Activated CD4-positive, alpha-beta T cell treated with anti-CD3 and anti-CD28 coated beads, Interleukin-2, amount 50 U/mL, for 16 hours (primary cell): ENCODE measurements around the gene NTRK2.

Source experiments
- DNase-seq: peaks from one replicate; pipeline ENCODE4 v3.0.0-alpha.2; 2020

Gene NTRK2

DNA sequence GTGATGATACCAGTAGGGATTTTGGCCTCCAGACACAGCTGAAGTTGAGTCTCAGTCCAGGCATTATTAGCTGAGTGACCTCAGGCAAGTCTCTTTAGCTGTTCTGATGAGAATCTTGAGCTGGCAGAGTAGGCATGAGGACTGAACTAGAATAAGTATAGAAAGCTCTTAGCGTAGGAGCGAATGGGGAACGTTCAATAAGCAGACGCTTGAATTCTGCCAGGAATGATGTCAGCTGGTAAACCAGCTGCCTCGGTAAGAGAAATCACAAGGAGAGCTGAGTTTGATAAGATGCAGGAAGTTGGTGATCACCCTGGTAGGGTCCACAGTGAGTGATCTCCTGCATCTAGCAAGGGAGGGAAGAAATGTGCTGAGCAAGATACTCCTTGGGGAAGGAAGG lies 280.4 kb downstream of the NTRK2 start:
- no peak for DNase-seq

DNA sequence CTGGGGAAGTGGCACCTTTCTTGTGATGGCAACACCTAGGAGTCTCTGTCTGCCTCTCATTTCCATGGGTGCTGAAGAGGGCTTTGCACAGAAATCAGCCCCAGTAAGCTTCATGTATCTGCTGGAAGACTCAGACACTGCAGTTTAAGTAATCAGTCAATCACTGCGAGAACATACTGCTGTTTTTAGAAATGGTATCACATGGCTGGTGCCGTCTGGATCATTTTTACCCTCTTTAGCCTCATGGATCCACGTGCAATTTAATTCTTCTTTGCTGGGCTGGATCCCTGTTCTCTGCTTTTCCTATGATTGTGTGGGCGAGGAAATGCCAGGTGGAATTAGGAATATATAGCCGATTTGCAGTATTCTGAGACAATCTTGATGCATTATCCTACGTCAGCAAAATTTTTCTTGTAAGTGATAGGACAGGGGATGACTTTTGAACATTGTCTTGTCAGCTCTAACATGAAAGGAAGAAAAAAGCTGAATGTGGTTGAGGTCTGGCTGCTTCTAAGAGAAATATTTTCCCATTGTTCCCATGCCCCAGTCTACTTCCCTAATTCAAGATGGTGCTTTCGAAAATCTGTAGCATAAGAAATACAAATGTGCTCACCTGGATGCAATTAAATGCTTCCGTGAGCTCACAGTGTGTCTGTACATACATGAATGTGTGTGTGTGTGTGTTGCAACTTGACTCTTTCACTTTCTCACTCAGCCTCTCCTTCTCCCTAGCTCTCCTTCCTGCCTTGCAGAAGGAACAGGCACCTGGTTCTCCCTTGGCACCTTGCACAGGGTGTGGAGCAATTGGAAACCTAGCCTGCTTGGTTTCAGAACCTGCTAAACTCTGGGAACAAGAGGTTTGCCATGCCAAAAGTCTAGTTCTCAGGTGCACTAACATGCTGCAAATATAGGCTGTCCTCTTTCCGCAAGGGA lies 281.6 kb downstream of the NTRK2 start:
- no peak for DNase-seq

DNA sequence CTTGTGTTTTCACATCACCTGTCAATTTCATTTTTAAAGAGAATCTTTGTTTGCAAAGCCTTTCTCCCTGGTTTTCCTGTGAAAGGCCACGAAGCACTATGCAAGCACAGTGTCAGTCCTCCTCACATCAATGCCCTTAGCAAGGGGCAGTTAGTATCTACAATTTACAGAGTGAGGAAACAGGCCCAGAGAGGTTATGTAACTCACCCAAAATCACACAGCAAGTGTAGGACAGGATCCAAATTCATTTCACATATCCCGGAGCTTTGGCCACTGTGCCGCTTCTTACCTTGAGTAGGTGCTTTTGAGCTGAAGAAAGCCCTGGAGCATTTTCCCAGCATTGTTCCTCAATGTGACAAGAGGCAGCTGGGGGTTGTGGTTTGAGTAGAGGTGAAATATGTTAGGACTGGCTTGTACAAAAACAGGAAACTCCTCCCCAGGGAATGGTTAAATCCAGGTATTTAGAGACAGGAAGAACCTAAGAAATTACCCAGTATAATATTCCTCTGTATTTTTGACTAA lies 283.8 kb downstream of the NTRK2 start:
- no peak for DNase-seq

DNA sequence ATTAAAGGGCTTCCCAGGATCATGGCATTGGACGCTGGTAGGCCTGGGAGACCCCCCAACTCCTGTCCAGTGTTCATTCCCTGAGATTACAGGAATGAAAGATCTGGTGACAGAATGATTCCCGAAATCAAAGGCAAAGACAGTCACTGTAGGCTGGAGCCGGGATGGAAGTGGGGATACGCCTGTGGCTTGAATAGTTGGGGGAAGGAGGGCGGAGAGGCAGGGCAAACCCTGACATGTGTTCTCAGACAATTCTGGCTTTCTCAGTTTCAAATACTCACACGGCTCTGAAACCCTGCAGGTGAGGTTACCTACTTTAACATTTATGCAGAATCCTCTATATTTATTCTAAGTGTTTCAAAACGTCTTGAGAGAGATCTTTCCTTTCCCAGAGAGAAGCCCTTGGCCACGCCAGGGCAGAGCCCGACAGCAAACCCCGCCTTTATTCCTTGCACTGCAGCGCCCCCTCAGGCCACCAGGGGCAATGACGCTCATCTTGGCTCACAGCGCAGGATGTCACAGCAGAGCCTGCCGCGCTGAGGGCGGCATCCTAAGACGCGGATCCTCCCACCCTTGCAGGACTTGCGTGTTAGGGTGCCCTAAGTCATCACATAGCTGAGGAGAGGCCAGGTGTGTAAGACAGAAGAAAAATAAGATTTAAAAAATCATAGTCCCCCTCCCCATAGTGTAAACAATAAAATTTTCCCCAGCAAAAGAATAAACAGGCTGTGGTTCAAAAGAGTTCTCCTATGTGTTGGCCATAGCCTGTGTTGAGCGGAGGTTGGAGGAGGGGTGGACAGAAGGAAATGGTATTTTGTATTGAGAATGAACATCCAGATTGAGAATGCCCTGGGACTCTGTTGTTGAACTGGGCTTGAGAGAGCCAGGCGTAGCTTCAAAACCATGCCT lies 284.5 kb downstream of the NTRK2 start:
- DNase-seq: peak; percentile 74

DNA sequence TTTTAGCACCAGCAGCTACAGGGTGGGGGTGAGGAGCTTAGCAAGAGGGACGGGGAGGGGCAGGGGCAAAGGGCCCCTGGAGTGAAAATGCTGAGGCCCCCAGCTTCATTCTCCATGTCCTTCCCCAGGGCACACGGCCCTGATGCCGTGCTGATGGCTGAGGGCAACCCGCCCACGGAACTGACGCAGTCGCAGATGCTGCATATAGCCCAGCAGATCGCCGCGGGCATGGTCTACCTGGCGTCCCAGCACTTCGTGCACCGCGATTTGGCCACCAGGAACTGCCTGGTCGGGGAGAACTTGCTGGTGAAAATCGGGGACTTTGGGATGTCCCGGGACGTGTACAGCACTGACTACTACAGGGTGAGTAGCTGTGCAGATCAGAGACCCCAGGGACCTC lies 285.6 kb downstream of the NTRK2 start:
- no peak for DNase-seq

DNA sequence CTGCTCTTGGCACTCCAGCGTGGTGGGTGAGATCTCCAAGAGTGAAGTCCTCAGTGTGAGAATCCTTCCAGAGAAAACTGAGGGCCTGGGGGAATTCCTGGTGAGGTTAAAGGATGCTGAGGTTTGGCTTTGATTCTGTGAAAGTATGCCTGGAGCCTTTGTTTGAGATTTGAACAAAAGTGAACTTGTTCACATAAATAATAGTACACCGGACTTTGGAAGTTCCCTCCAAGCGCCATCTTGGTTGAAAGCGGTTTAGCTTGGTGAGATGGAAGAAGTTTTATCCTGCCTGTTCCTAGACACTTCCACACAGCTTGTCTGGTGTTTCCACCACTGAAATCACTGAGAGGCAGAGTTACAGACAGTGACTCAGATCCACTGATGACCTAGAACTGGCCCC lies 286.4 kb downstream of the NTRK2 start:
- no peak for DNase-seq

DNA sequence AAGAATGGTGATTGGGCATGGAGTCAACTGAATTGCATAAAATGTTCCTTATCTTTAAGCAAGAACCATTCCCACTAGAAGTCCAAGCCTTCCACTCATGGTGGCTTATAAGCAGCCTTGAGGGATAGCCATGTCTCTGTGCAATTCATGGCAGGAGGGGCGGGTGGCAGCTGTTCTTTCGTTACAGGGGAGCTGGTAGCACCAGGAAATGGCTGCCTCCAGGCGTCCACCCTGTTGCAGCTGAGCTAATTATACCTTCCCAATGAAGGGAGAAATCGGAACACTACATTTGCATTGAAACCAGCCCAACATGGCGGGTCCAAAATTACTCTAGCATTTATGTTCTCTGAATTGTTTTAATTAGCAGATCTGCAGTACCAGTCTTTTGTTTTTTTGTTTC lies 289.8 kb downstream of the NTRK2 start:
- no peak for DNase-seq

DNA sequence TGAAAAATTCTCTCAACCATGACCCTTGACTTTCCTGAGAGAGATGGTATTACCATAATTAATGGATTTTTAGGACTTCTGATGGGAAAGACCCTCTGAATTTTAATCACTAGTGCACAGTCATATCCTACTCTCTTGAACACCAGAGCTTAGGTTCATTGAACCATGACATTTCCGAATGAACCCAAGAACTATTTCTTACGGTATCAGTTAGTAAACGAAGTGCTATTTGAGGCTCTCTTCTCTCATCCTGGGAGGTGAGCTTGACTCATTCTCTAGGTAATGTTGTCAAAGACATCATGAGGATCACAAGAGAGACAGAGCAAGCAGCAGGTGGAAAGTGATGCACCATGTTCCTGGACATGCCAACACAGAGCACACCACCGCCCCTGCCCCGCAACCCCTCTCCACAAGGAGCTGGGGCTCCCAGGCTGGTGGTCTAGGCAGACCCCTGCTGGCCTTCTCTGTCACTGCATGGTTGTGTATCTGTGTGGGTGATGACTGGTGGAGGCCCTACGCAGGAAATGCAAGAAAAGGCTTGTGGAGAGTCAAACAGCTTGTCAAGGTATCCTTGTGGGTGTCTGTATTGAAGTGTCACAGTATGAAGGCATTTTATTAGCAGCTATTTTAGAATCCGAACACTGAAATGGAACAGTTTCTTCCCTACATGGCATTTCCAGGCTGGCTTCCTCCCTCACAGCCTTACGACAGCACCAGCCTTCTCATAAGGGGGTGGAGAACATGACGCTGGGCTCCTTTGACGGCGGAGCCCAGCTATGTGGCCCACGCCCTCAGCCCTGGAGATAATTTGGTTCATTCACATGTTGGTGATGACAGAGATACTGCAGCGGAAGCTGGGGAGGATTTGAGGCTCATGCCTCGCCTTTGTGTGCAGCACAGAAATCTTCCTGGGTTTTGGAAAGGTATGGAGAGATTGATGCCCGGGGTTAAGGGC lies 297.6 kb downstream of the NTRK2 start:
- DNase-seq: peak; percentile 2

DNA sequence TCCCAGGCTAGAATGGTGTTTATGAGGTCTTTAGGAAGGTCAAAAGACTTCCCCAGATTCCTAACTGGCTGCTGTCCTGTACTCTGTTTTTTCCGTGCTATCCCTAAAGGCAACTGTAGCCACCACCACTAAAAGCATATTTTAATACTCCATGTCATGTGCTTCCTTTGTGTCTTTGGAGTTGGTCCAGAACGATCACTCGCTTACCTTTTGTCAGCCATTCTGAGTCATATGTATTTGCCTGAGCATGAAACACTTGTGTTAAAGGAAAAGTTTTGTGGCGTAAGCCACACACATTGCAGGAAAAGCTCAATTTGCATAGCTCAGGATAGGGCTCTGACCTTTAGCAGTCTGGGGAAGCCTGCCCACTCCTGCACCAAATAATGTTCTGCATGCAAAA lies 299.6 kb downstream of the NTRK2 start:
- no peak for DNase-seq

DNA sequence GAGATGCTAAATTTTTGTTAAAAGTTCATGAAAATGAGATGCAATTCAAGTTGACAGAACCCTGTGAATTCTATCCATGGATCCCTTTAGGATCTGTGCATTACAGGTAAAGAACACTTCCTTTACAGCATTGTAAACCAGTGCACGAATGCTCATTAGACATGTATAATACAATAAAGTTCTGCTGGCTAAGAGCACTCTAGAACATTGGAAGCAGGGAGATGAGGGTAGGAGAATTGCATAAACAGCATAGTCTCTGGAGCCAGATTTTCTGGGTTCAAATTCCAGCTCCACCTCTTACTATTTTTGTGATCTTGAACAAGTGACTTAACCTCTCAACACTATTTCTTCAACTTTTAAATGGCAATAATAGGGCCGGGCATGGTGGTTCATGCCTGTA lies 300.2 kb downstream of the NTRK2 start:
- no peak for DNase-seq

DNA sequence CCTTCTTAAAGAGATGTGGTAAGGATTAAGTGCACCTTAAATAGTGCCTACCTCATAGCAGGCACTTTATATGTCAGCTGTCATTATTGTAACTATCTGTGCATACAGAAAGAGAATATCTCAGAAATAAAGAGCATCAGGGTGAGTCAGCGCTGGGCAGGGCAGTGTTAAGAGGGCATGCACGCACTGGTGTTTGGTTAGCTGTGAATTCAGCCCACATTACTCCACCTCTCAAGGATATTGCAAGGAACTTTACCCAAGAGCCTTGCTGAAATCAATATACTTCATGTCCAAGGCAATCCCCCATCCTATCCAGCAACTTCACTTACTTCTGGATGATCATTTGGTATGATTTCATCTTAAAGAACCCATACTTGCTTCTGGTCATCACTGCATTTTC lies 300.9 kb downstream of the NTRK2 start:
- no peak for DNase-seq

DNA sequence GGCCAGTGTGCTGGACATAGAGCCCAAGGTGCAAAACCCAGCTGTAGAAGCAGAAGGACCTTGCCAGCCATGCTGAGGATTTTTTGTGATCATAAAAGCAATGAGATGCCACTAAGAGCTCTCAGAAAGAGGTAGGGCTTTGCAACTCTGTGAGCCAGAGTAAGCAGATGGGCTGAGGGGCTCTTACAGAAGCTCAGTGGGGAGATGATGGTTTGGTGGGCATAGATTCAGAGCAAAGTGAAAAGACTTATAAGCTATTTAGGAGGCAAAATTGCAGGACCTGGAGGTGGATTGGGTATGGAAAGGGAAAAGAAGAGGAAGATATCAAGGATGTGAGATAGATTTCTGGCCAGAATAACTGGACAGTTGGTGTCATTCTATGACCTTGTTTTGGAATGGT lies 302.0 kb downstream of the NTRK2 start:
- no peak for DNase-seq

DNA sequence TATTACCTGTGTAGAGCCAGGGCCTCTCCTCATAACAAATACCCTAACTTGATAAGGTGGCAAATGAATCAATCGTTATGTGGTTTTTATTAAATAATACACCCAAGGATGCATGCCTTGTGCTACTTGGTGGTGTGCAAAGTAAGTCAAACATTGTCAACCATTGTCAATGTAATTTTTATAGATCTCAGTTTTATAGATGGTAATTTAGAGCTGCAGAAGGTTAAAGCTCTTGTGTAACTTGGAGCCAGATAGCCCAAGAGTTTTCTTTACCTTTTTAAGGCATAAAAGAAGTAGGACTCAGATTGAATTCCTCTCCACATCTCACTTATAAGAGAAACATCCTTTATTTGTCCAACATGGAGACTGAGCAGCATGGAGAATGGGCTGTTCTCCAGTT lies 304.7 kb downstream of the NTRK2 start:
- DNase-seq: no peak

DNA sequence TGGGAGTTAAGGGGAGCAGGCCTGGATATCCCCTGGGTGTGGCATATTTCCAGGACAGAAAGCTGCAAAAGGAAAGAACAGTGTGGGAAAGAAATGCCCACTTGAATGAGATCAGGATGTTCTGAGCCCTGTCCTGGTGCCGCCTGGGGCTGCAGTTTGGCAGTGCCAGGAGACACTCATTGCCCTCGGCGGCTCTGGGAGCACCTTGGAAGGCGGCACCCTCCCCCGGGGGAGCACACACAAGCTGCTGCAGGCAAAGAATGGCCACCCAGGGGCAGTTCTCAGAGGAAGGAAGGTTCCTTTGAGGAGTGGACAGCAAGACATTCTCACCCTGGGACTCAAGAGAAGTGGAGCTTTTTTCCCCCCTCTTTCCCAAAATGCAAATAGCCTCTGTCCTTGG lies 305.3 kb downstream of the NTRK2 start:
- no peak for DNase-seq

DNA sequence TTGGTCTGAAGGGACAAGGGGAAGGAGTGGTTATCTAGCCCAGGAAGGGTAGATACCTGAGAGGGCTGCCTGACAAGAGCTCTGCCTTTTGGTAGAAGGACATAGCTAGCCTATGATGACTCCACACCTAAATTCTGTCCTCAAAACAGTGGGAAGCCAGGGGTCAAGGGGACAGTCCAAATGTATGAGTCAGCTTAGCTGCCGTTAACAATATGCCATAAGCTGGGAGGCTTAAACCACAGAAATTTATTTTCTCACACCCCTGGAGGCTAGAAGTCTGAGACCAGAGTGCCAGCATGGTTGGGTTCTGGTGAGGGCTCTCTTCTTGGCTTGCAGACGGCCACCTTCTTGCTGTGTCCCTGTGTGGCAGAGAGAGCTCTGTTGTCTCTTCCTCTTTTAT lies 306.4 kb downstream of the NTRK2 start:
- no peak for DNase-seq

DNA sequence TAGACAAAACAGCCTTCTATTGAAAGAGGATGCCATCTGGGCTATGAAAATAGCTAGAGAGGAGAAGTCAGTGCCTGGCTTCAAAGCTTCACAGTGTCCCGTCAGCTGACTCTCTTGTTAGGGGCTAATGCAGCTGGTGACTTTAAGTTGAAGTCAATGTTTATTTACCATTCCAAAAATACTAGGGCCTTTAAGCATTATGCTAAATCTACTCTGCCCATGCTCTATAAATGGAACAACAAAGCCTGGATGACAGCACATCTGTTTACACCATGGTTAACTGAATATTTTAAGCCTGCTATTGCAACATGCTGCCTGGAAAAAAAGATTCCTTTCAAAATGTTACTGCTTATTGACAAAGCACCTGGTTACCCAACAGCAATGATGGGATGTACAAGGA lies 309.1 kb downstream of the NTRK2 start:
- DNase-seq: no peak

DNA sequence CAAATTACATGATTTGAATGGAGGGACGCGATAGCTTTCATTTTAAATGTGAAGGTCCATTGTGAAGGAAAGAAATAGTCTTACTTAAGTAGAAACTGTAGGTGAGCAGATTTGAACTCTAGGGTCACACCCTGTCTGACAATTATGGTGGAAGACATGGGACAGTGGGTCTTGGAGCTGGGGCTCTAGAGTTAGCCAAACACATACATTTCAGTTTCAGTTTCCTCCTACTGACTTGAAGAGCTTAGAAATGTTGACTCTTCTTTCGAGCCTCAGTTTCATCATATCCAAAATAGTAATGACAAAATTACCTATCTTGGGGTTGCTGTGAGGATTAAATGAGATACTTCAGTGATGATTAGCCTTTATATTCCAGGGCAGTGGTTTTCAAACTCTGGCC lies 314.2 kb downstream of the NTRK2 start:
- no peak for DNase-seq

DNA sequence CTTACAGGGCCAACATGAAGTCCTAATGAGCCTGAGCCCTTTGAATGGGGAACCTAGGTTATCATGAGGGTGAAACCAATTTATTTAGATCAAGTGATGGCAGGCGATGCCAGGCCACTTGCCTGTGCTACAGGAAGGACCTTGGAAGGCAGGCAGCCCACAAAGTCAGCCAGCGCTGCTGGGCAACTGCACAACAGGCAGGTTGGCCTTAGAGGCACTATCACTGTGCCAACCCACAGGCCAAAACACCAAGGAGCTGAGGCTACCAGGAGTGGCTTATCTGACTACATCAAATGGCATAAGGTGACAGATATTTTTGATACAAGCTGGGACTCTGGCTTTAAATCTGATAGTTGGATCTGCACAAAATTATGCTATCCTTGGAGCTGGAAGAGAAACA lies 319.1 kb downstream of the NTRK2 start:
- DNase-seq: no peak

DNA sequence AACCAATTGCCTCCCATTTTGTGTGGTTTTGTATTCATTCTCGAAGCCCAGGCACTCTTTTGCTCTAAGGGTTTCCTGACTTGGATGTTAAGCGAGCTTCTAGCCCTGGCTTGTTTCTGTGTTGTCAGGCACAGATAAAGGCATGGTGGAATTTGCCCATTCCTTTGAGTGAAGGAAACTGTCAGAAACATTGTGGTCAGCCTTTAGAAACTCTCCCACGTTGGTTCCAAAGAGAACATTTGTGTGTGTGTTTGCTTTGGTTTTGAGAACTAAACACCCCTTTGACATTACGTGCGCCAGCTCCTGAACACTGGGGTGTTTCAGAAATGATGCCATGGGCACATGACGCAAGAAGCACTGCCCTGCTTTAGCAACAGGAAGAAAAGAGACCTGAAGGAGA lies 320.9 kb downstream of the NTRK2 start:
- no peak for DNase-seq

DNA sequence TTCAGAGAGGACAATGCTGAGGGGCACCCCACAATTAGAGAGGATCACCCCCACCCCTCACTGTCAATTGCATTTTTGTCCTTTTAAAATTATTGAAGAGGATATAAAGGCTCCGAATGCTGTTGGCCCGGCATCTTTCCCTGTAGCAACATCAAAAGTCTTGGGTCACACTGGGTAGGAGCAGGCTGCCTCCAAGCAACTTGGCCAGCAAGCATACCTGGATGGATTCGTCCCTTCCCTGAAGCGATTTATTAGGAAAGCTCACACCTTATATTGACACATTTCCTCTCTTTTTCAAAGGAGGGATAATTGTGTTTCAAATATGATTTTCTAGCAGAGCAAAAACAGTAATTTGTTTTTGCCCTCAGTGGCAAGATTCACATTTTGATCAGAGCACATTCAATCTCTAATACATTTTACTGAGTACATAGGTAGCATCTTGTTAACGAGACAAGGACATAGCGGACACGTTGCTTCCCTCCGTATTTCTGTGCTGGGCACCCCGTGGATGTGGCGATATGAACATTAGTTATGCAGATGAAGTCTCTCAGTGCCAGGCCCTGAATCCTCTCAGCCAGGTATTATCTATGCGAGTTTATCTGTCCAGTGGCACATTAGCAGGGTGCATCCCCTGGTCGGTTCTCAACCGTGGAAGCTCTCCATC lies 321.5 kb downstream of the NTRK2 start:
- DNase-seq: no peak

DNA sequence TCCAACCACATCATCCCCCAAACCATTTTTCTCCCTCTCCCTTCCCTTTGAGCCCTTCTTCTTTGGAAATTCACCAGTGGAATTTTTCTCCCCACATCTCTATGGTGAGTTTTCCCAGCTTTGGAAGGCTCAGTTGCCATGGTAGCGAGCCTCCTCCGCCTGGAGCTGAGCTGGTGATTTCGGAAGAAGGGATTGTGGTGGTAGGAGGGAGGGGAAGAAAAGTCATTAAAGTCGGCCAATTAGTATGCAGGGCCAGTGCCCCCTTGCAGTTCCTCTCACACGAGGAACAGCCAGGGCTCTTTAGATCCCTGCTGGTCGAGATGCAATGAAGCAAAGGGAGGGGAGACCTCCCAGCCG lies 322.0 kb downstream of the NTRK2 start:
- no peak for DNase-seq

DNA sequence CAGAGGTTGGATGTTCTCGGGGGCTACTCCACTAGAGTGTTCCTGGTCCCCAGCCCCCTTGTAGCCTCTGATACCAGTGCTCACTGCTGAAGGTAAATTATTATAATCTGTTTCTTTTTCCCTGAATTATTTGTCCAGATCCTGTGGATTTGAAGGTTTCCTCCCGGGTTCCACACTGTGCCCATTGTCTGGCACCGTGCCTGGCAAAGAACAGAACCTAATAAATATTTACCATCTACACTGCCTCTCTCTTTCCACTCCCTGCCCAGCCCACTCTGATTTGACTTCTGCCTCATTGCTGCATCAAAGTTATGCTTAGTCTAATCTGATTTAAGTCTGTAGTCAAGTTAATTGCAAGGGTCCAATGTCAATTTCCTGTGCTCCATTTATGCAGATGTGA lies 322.9 kb downstream of the NTRK2 start:
- DNase-seq: no peak
